SK-N-SH treated with all-trans-retinoic acid at 6 μM for 48 hours (cell line): ENCODE results near the gene EDIL3.

Experiments
- ISL1 ChIP-seq: fragments of 250-450 bp; sonication (Bioruptor Pico); IDR thresholded peaks from 2 replicates; pipeline ENCODE4 v2.1.2; 2022; ENCODE audit warnings: mild to moderate bottlenecking, moderate library complexity
- OSR1 ChIP-seq: fragments of 250-450 bp; sonication (Bioruptor Pico); IDR thresholded peaks from 2 replicates; pipeline ENCODE4 v1.8.0; 2022; ENCODE audit warnings: moderate library complexity, mild to moderate bottlenecking, inconsistent platforms
- RARB ChIP-seq: fragments of 250-450 bp; sonication (Bioruptor Pico); IDR thresholded peaks from 2 replicates; pipeline ENCODE4 v1.8.0; 2021; ENCODE audit warnings: mild to moderate bottlenecking, moderate library complexity
- SNAI2 ChIP-seq: fragments of 250-450 bp; sonication (Bioruptor Pico); IDR thresholded peaks from 2 replicates; pipeline ENCODE4 v1.5.0; 2020; ENCODE audit warnings: mild to moderate bottlenecking, moderate library complexity
- TOX ChIP-seq: fragments of 250-450 bp; sonication (Bioruptor Pico); IDR thresholded peaks from 2 replicates; pipeline ENCODE4 v1.8.0; 2021; ENCODE audit warnings: mild to moderate bottlenecking, moderate library complexity, borderline replicate concordance
- ZFP3 ChIP-seq: fragments of 250-450 bp; sonication (Bioruptor Pico); IDR thresholded peaks from 2 replicates; pipeline ENCODE4 v1.5.0; 2020; ENCODE audit warnings: mild to moderate bottlenecking, moderate library complexity
- ZFP30 ChIP-seq: fragments of 450-650 bp; formaldehyde crosslinking; IDR thresholded peaks from 2 replicates; pipeline ENCODE4 v1.5.0; 2022; ENCODE audit warnings: mild to moderate bottlenecking, moderate library complexity
- ZNF70 ChIP-seq: fragments of 450-650 bp; formaldehyde crosslinking; IDR thresholded peaks from 2 replicates; pipeline ENCODE4 v1.5.0; 2020; ENCODE audit warnings: mild to moderate bottlenecking, moderate library complexity
- TF ChIP-seq, protein P1 (sequence below): fragments of 250-450 bp; sonication (Bioruptor Pico); IDR thresholded peaks from 2 replicates; pipeline ENCODE4 v1.8.0; 2020; ENCODE audit warnings: mild to moderate bottlenecking, moderate library complexity, borderline replicate concordance
- TF ChIP-seq, protein P2 (sequence below): fragments of 250-450 bp; sonication (Bioruptor Pico); IDR thresholded peaks from 2 replicates; pipeline ENCODE4 v1.5.1; 2020; ENCODE audit warnings: low read depth, mild to moderate bottlenecking, moderate library complexity

DNA sequence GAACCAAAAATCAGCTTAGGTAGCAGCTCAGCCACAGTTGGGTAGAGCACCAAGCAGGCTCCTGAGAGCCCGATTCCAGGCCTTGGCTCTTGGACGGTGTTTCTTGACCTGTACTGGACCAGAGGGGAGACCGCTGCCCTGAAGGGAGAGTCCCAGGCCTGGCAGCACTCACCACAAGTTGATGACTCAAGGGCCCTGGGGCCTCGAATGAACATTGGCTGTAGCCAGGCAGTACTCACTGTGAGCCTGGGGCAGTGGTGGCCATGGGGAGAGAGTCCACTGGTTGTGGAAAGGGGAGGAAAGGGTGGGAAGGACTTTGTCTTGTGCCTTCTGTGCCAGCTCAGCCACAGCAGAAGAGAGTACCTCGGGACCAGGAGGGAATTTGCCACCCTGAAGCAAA is 166.1 kb downstream of the EDIL3 start:
- TF ChIP-seq, protein P1, sequence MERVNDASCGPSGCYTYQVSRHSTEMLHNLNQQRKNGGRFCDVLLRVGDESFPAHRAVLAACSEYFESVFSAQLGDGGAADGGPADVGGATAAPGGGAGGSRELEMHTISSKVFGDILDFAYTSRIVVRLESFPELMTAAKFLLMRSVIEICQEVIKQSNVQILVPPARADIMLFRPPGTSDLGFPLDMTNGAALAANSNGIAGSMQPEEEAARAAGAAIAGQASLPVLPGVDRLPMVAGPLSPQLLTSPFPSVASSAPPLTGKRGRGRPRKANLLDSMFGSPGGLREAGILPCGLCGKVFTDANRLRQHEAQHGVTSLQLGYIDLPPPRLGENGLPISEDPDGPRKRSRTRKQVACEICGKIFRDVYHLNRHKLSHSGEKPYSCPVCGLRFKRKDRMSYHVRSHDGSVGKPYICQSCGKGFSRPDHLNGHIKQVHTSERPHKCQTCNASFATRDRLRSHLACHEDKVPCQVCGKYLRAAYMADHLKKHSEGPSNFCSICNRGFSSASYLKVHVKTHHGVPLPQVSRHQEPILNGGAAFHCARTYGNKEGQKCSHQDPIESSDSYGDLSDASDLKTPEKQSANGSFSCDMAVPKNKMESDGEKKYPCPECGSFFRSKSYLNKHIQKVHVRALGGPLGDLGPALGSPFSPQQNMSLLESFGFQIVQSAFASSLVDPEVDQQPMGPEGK: no peak
- TF ChIP-seq, protein P2, sequence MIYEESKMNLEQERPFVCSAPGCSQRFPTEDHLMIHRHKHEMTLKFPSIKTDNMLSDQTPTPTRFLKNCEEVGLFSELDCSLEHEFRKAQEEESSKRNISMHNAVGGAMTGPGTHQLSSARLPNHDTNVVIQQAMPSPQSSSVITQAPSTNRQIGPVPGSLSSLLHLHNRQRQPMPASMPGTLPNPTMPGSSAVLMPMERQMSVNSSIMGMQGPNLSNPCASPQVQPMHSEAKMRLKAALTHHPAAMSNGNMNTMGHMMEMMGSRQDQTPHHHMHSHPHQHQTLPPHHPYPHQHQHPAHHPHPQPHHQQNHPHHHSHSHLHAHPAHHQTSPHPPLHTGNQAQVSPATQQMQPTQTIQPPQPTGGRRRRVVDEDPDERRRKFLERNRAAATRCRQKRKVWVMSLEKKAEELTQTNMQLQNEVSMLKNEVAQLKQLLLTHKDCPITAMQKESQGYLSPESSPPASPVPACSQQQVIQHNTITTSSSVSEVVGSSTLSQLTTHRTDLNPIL (CRISPR knock-in tag): no peak
- TF ChIP-seq ZNF70 (CRISPR knock-in tag): no peak
- no peak for TF ChIP-seq RARB (CRISPR knock-in tag)
- TF ChIP-seq OSR1: no peak
- no peak for TF ChIP-seq TOX
- no peak for TF ChIP-seq ZFP3 (CRISPR knock-in tag)
- TF ChIP-seq SNAI2: no peak
- no peak for TF ChIP-seq ZFP30 (CRISPR knock-in tag)
- no peak for TF ChIP-seq ISL1
